CD4-positive, alpha-beta T cell (primary cell): ENCODE data around the gene ASRGL1. TPM values are rescaled to one million over a fixed set of nuclear protein-coding genes. Genes with fewer than 3 reads are reported as not detected.

ENCODE experiments used
- ATAC-seq: fragments of 200-7000 bp; cut with Tn5 transposase; one replicate; pipeline ENCODE4 v1.10.0; 2022; ENCODE audit warnings: mild to moderate bottlenecking; ENCODE audit not compliant: poor library complexity
- CTCF ChIA-PET: fragments of 350-600 bp; sonication (Branson Sonifier 250); formaldehyde crosslinking; loops from one replicate; lab custom pipeline; 2021; ENCODE audit warnings: antibody characterized with exemption, inconsistent platforms; lab: Charles Lee
- POLR2A ChIA-PET: fragments of 350-600 bp; sonication (Branson Sonifier 250); formaldehyde crosslinking; loops from one replicate; lab custom pipeline; 2021; ENCODE audit warnings: antibody characterized with exemption, inconsistent platforms; lab: Charles Lee
- DNase-seq, 14 experiments: peaks; one replicate each; pipeline ENCODE4 v3.0.0-alpha.2; 2013 to 2020; ENCODE audit warnings: mixed read lengths in 2 of 14
- H3K27ac ChIP-seq, 2 donors: one replicate each; pipeline versions ENCODE4 v1.5.1 to v1.7.0; 2013; ENCODE audit warnings: low read length in 2 of 2, low read depth in 1 of 2, mild to moderate bottlenecking in 1 of 2
- H3K27me3 ChIP-seq, 2 experiments: 1 replicate in 1 of 2; 2 replicates in 1 of 2; pipeline versions ENCODE4 v1.6.1 to v1.7.0; 2013; ENCODE audit warnings: low read length in 2 of 2, control low read depth in 1 of 2, mild to moderate bottlenecking in 1 of 2, moderate library complexity in 1 of 2; ENCODE audit not compliant: insufficient read depth in 2 of 2, control insufficient read depth in 1 of 2
- H3K36me3 ChIP-seq: one replicate; pipeline ENCODE4 v1.6.1; 2013; ENCODE audit warnings: low read length, control low read depth; ENCODE audit not compliant: insufficient read depth
- H3K4me1 ChIP-seq: one replicate; pipeline ENCODE4 v1.6.1; 2013; ENCODE audit warnings: low read length, control low read depth; ENCODE audit not compliant: insufficient read depth
- H3K4me3 ChIP-seq: one replicate; pipeline ENCODE4 v1.5.1; 2013; ENCODE audit warnings: mild to moderate bottlenecking, low read length, moderate library complexity
- H3K9me3 ChIP-seq, 2 experiments: 1 replicate in 1 of 2; 2 replicates in 1 of 2; pipeline versions ENCODE4 v1.6.1 to v1.7.0; 2013; ENCODE audit warnings: low read length in 2 of 2, mild to moderate bottlenecking in 2 of 2, control low read depth in 1 of 2, moderate library complexity in 1 of 2; ENCODE audit not compliant: control insufficient read depth in 1 of 2, insufficient read depth in 1 of 2
- H3K27ac Mint-ChIP-seq: one replicate; pipeline ENCODE4 v1.8.0; 2020; ENCODE audit warnings: mixed read lengths
- H3K27me3 Mint-ChIP-seq: one replicate; pipeline ENCODE4 v1.8.0; 2021; ENCODE audit warnings: mixed read lengths
- H3K36me3 Mint-ChIP-seq: one replicate; pipeline ENCODE4 v1.8.0; 2021; ENCODE audit warnings: low read depth, mixed read lengths
- H3K4me1 Mint-ChIP-seq: one replicate; pipeline ENCODE4 v1.8.0; 2021; ENCODE audit warnings: low read depth, mixed read lengths
- H3K4me3 Mint-ChIP-seq: one replicate; pipeline ENCODE4 v1.8.0; 2020; ENCODE audit warnings: mild to moderate bottlenecking, mixed read lengths
- H3K9me3 Mint-ChIP-seq: one replicate; pipeline ENCODE4 v1.8.0; 2020; ENCODE audit warnings: mixed read lengths
- CTCF ChIP-seq: fragments of 200-600 bp; IDR thresholded peaks from one replicate; pipeline ENCODE4 v1.8.0; 2022; ENCODE audit warnings: antibody characterized with exemption, mild to moderate bottlenecking
- intact Hi-C, 2 experiments: fragments of 100-400 bp; cut with DNase I in 1 of 2; cut with micrococcal nuclease in 1 of 2; formaldehyde crosslinking; loops; one replicate each; pipeline versions ENCODE4 v1.15.1 to v1.9.0; 2023 to 2025; cut with DNase I, micrococcal nuclease
- total RNA-seq, 174 experiments: library from RNA in 2 of 174; stranded (reverse) in 2 of 174; gene quantifications; one replicate each; pipeline ENCODE4 v1.2.3 and lab custom pipeline; 2021 to 2026

Gene ASRGL1
- total RNA-seq, 2 experiments from 2014 or later = 0.74 to 0.81 TPM

GRCh38 chr11:62306227-62306626, 31.0 kb upstream of the ASRGL1 start:
- Histone ChIP-seq H3K4me3 (no peak overlapping the region), H3K36me3 (no peaks in the 10 kb centered on the region), H3K4me1 (peaks cover 5% of the 10 kb centered on the region), H3K9me3 (peaks cover 0 to 5% of the 10 kb centered on the region in 2 experiments), H3K27ac (no peak overlapping the region), H3K27me3 (peaks cover 0 to 10% of the 10 kb centered on the region in 2 experiments)
- Mint-ChIP-seq H3K9me3 (no peaks in the 10 kb centered on the region), H3K36me3 (no peaks in the 10 kb centered on the region), H3K4me3 (no peak overlapping the region), H3K27me3 (peaks cover 45% of the 10 kb centered on the region), H3K27ac (no peak overlapping the region), H3K4me1 (peaks cover 3% of the 10 kb centered on the region)
- TF ChIP-seq CTCF = no peak
- CTCF ChIA-PET = interaction anchor here (0.6 kb wide), 1 partner anchor 412 kb away, joined by 3 read pairs; no protein-coding TSS in a partner anchor
- ATAC-seq (no peak), DNase-seq (no peak)
- POLR2A ChIA-PET = no interaction called here
- intact Hi-C loops = no loop called here

- ChIA-PET POLR2A (no interaction called here), CTCF (no interaction called here)
- Mint-ChIP-seq H3K27ac (no peak overlapping the region), H3K36me3 (no peaks in the 10 kb centered on the region), H3K9me3 (no peaks in the 10 kb centered on the region), H3K27me3 (peaks cover 50% of the 10 kb centered on the region), H3K4me3 (no peak overlapping the region), H3K4me1 (peaks cover 15% of the 10 kb centered on the region)
- no peak for DNase-seq
- Histone ChIP-seq H3K4me1 (peaks cover 14% of the 10 kb centered on the region), H3K4me3 (no peak overlapping the region), H3K27ac (no peak overlapping the region), H3K27me3 (peaks cover 0 to 12% of the 10 kb centered on the region in 2 experiments), H3K9me3 (peaks cover 0 to 5% of the 10 kb centered on the region in 2 experiments), H3K36me3 (no peaks in the 10 kb centered on the region)
- TF ChIP-seq CTCF = no peak
- ATAC-seq = no peak
- intact Hi-C loops = loop anchor here in 1 of 2 experiments (2.0 kb wide), 1 partner anchor 509 kb away; no protein-coding TSS in a partner anchor
Measured at GRCh38 chr11:62307950-62308349, 29.3 kb upstream of the ASRGL1 start.

- peaks cover 15% of the 10 kb centered on the region for H3K4me1 Mint-ChIP-seq
- ATAC-seq (no peak), DNase-seq (peak in 1 of 14 experiments; percentile 21)
- intact Hi-C loops = loop anchor here (2.0 to 10.0 kb wide), 4 partner anchors 139 to 513 kb away; no protein-coding TSS in a partner anchor
- CTCF ChIA-PET = no interaction called here
- H3K36me3 Mint-ChIP-seq = no peaks in the 10 kb centered on the region
- H3K27ac Mint-ChIP-seq = no peak overlapping the region
- POLR2A ChIA-PET = no interaction called here
- TF ChIP-seq CTCF = no peak
- peaks cover 65% of the 10 kb centered on the region for H3K27me3 Mint-ChIP-seq
- Histone ChIP-seq H3K4me3 (no peak overlapping the region), H3K27me3 (peaks cover 5 to 20% of the 10 kb centered on the region in 2 experiments), H3K36me3 (no peaks in the 10 kb centered on the region), H3K27ac (no peak overlapping the region), H3K4me1 (peaks cover 14% of the 10 kb centered on the region), H3K9me3 (peaks cover 0 to 5% of the 10 kb centered on the region in 2 experiments)
- no peaks in the 10 kb centered on the region for H3K9me3 Mint-ChIP-seq
- peak overlapping the region; percentile 13 for H3K4me3 Mint-ChIP-seq
Measured at GRCh38 chr11:62309991-62310390, 27.3 kb upstream of the ASRGL1 start.
